Suppressor macrophage treated with lipopolysaccharide for 4 hours (primary cell): Measurements from ENCODE around the gene FDX2.

Experiments used
- DNase-seq: peaks from one replicate; pipeline ENCODE4 v3.0.0-alpha.2; 2020

FDX2 gene

DNA sequence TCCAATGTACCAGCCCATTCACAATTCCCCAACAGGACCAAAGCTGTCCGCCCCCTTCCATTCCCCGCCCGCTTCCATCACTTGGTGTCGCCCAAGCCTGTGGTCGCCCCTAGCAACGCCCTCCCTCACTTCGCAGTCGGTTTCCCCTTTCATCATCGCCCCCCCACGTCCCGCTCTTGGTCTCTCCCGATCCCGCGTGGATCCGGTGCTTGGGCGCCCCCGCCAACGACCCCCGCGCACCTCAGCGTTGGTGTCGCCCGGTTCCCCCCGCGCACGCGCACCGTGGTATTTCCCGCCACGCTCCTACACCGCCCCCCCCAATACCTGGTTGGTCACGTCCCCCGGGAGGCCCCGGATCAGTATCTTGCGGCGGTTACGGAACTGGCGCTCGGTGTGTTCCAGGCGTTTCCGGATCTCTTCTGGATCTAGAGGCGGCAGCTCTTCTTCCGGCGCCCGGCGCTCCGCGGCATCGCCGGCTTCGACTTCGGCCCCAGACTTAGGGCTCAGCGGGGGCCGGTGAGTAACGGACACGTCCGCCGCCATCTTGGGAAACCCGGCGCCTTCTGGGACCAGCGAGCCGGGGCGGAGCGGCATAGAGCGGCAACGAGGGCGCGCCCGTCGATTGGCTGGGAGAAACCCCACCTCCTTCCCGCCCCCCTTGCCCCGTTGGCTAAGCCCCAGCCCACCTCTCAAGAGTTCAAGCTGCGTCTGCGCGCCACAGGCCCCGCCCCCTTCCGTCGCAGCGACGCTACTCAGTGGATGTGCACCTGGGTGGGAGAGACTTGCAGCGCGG, 17.3 kb upstream of the FDX2 start, which contains the start of gene RAVER1:
Gene RAVER1 (minus strand): TSS at position 565 of the 793 bp plus-strand sequence. CDS start 22 bp downstream, at position 543.
- peak; percentile 99 for DNase-seq

DNA sequence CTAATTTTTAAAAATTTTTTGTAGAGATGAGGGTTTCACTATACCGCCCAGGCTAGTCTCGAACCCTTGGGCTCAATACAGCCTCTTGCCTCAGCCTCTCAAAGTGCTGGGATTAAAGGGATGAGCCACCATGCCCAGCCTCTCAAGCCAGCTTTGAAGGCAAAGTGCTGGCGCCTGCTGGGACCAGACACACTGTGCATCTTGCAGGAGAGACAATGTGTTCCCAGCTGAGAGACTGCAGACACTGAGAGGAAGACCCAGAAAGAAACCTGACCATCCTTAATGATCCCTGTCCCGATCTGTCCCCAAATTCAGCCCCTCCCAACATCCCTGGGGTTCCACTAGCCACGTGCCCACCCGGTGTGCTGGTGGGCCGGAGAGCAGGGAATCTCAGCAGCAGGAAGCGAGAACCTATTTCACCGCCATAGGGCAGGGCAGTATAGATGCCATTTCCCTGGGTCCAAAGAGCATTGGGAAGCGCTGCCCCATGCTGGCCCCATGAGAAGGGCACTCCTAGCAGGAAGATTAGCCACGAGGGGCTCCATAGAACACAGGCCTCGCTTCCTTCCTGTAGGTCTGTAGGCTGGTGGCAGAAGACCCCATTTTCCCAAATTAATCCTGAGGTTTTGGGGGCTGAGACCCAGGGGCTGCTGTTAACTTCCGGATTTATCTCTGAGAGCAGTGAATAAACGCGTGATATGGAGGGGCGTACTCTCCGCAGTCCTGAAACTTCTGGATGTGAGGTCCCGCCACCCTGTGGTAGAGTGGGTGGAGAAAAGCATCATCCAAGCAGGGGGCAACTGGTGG, 16.5 kb upstream of the FDX2 start:
- DNase-seq: no peak

DNA sequence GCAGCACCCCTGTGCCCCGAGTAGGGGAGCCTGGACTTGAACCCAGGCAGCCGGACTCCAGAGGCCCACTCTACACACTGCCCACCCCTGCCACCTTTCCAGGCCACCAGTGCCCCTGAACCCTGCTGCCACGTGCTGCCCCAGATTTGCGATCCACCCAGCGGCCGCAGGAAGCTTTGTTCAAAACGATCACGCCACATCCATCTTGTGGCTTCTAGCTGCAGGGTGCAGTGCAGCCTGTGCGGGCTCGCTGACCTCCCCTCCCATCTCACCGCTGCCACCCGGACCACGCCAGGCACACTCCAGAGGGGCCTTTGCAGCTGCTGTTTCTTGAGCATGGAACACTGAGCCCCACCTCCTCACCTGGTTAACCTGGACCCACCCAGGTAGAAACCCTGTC, 13.7 kb upstream of the FDX2 start:
- no peak for DNase-seq

DNA sequence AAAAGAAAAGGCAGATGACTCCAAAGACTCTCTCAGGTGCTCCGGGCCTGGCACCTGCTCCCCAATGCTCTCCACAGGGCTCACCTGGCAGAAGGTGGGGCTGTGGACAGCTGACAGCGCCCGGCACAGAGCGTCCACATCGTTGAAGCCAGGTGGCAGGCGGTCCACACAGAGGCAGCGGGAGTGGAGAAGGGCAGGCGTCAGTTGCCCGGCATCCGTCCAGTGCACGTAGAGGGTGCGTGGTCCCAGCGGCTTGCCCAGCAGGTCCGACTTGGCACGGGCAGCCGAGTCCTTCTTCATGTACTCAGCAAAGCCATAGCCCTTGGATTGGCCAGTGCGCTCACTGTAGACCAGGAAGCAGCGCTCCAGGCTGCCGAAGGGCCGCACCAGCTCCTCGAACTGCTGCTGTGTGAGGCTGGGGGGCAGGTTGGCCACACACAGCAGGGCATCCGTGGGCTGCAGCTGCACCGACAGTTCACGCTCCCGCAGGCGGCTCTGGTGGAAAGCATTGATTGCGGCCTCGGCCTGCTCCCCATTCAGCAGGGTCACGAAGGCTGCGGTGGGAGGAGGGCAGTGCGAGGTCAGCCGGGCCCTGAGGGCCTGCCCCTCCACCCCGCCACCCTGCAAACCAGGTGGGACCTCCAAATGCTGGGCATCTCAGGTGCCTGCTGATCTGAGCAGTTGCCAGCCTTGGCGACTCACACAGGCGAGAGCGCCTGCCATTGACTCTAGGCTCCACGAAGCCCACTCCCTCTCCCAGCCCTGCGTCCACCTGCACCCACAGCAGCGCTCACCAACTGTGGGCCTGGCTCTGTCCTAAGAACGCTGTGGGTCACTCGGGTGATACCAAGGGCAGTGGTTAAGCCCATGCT, 13.0 kb upstream of the FDX2 start:
- DNase-seq: no peak

DNA sequence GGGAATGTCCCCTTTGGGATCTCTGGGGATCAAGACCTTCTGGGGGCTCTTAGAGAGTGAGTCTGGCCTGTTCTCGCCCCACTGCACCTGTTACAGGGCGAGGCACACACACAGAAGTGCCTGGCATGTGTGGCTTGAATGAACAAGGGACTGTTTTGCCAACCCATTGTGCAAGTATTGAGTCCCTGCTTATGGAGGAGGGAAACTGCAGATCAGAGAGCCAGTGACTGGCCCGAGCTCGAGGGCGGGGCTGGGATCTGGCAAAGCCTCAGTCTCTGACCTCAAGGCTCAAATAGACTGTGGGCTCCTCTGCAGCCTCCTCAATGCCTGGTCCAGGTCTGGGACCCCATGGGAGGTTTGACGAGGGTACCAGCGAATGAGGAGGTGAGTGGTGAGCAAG, 12.0 kb upstream of the FDX2 start:
- no peak for DNase-seq

- no peak for DNase-seq
Observed at GRCh38 chr19:10325732-10326131, 9.9 kb upstream of the FDX2 start.

DNA sequence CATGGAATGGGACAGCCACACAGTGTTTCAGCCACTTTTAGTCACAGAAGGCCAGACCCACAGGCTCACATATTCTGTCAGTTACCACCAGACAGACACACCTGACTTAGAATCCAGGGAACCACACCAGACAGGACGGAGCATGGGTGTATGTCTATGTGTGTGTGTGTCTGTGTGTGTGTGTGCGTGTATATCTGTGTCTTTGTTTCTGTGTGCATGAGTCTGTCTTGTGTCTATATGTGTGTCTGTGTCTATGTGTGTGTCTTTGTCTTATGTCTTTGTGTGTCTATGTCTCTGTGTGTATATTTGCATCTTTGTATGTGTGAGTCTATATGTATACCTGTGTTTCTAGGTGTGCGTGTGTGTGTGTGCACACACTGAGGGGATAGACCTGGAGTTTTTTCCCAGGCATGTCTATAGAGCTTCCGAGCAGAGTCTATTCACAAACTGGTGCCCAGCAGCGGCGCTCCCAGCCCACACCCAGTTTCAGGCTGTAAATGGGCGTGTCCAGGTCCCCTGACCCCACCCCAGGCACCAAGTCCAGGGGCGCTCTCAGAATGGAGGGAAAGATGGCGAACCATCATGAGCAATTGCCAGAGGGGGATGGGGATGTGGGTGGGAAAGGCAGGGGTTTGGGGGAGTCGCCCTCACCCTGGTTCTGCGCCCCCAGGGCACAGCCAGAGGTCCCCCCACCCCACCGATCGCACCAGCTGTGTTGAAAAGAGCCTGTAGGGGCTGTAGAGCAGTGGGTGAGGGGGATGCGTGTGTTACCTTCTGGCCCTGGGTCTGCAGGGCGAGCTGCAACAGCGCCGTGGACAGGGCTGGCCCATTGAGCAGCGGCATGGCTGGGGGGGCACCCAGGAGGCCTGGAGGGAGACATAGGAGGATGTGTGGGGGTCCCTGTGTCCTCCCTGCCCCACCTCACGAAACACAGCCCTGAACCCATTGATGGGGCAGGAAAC, 6.3 kb upstream of the FDX2 start:
- no peak for DNase-seq

DNA sequence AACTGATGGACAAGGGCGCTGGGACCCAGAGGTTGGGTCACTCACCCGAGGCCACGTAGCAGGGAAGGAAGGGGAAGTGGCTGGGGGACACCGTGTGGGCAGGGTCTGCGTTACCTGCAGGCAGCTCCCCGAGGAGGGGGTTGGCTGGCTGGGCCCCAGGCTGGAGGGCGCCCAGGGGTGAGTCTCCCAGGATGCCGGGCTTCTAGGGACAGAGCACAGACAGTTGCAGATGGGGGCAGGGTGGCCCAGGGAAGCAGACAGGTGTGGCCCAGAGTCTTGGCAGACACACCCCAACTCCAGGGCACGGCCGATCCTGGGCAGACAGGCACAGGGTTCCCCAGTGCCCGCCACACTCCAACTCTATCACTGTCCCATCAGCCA, 5.6 kb upstream of the FDX2 start:
- DNase-seq: no peak

- no peak for DNase-seq
Observed at GRCh38 chr19:10320602-10321416, 5.0 kb upstream of the FDX2 start.

- DNase-seq: no peak
Observed at GRCh38 chr19:10318807-10319682, 3.2 kb upstream of the FDX2 start.

DNA sequence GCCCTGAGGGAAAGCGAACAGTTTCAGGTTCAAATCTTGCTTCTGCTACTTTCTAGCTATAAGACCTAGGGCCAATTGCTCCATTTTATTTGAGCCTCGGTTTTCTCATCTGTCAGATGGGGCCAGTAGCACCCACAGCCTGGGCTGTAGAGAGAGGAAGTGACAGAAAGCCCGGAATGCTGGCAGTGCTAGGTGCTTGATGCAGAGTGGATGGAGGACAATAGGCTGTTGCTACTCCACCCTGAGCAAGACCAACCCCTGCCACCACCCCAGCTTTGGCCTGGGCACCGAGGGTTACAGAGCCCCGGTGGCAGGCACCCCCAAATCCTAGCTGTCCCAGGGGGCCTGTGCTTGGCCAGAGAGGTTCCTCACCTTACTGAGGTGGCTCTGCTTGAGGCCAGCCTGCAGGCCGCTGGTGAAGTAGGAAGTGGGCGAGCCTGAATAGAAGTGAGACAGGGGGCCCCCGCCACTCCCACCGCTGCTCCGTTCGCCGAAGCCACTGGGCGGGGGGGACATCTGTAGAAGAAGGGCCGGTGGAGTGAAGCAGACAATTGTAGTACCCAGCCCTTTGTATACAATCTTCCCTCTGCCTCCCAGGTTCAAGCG, 2.1 kb upstream of the FDX2 start:
- no peak for DNase-seq

- no peak for DNase-seq
Observed at GRCh38 chr19:10317045-10317856, 1.4 kb upstream of the FDX2 start.

GRCh38 chr19:10316229-10317044, 622 bp upstream of the FDX2 start:
- no peak for DNase-seq

- no peak for DNase-seq
Observed at GRCh38 chr19:10309423-10309822, 6.4 kb downstream of the FDX2 start, which contains the start of gene ZGLP1. Gene ZGLP1, minus strand, starts transcription at chr19:10309815.

DNA sequence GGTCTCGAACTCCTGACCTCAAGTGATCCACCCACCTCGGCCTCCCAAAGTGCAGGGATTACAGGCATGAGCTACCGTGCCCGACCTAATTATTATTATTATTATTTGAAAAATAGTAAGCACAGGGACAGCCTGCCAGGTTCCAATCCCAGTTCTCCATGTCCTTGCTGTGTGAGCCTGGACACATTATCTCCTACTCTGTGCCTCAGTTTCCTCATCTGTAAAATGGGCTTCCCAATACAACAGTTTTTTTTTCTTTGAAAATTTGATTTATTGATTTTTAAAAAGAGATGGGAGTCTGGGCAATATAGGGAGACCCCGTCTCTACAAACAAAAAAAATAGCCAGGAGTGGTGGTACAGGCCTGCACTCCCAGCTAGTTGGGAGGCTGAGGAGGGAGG, 9.5 kb downstream of the FDX2 start:
- no peak for DNase-seq

- peak; percentile 86 for DNase-seq
Observed at GRCh38 chr19:10305139-10305806, 10.5 kb downstream of the FDX2 start.
